GM10847 (cell line): Measurements from ENCODE around the gene DDIAS.

ENCODE experiments used
- POLR2A ChIP-seq: IDR thresholded peaks from 2 replicates; pipeline ENCODE4 v1.6.1; 2011; ENCODE audit not compliant: insufficient read length; ENCODE audit errors: extremely low read depth

The DDIAS gene

DNA sequence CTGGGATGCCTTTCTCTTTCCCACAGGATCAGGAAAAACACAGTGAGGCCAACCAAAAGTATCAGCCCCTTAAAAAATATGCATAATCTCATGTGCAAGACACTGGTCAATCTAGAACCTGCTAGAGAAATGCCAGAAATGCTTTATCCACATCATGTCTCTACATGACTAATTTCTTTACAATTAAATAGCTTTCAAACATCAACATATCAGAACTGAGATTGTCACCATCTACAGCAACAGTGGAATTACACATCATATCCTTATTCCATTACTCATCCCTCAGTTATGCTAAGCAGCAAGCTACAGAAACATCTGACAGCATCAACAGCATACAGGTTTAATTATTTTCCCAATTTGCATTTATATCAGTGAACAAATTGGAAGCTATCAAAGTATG lies 78.8 kb downstream of the DDIAS start:
- no peak for TF ChIP-seq POLR2A

DNA sequence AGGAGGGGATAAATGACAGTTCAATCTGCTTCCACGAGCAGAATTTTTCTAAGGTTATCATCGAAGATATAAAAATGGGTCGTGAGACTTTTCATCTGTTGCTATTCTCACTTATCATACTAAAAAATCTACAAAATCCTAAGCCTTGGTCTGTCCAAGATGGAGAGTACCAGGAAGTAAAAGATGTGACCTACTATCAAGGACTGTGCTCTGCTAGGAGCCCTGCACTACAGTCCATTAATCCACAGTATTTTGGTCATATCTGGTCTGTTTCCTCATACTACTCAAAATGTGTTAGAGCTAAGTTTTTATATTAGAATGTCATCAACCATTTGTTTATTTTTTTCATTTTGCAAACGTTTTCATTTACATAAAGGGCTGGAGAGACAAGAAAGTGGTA lies 79.4 kb downstream of the DDIAS start:
- TF ChIP-seq POLR2A = no peak

DNA sequence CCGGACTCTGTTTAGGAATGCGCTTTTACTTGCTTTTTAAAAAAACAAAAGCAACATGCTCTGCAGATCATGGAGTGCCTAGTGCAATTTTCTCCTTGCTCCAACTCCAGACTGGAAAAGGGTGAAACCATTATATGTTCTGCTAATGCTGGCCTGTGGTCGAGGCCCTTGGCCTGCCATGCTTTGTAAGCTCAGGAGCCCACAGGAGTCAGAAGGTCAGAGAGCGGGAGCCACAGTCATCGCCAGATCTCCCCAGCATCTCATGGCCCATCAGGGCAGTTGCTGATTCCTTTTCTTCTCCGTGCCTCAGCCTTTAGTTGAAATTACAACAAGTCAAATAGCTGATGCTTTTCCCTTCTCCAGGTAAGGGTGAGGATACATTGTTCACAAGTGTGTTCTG lies 80.3 kb downstream of the DDIAS start:
- no peak for TF ChIP-seq POLR2A
